GM19239 (cell line): Measurements from ENCODE around the gene ZNF396.

ENCODE experiments used
- DNase-seq: peaks from one replicate; pipeline ENCODE4 v3.0.0; 2011; ENCODE audit warnings: low spot score; ENCODE audit not compliant: insufficient read length
- FAIRE-seq: peaks from 2 replicates; lab custom pipeline; 2011; peaks lifted over from hg19 to GRCh38; lab: Jason Lieb, UNC

The ZNF396 gene

GRCh38 chr18:35343936-35344735 lies 33.0 kb downstream of the ZNF396 start, which contains the start of gene ZNF24:
TSS of gene ZNF24 (minus strand) at chr18:35344420. CDS start at chr18:35340650, 3,770 bp downstream.
- peak; percentile 89 for FAIRE-seq
- peak; percentile 87 for DNase-seq

GRCh38 chr18:35343488-35343935 lies 33.6 kb downstream of the ZNF396 start:
- FAIRE-seq (no peak), DNase-seq (no peak)

GRCh38 chr18:35337286-35337685 lies 39.9 kb downstream of the ZNF396 start:
- FAIRE-seq (no peak), DNase-seq (no peak)

- DNase-seq (no peak), FAIRE-seq (peak; percentile 23)
Observed at GRCh38 chr18:35335866-35336265, 41.3 kb downstream of the ZNF396 start.

- no peak for FAIRE-seq
Observed at GRCh38 chr18:35334821-35335220, 42.3 kb downstream of the ZNF396 start.

GRCh38 chr18:35334212-35334611 lies 42.9 kb downstream of the ZNF396 start:
- FAIRE-seq (no peak), DNase-seq (no peak)

More at GRCh38 chr18:35334821-35335220, 42.3 kb downstream of the ZNF396 start:
- DNase-seq, result no peak

- no peak for DNase-seq
- FAIRE-seq, result no peak
Observed at GRCh38 chr18:35331367-35332087, 45.6 kb downstream of the ZNF396 start.

- FAIRE-seq (no peak), DNase-seq (no peak)
Observed at GRCh38 chr18:35328868-35329267, 48.3 kb downstream of the ZNF396 start.

GRCh38 chr18:35326695-35327387 lies 50.3 kb downstream of the ZNF396 start:
- FAIRE-seq (no peak), DNase-seq (no peak)

GRCh38 chr18:35324926-35325655 lies 52.0 kb downstream of the ZNF396 start:
- DNase-seq (no peak), FAIRE-seq (peak; percentile 14)

- no peak for FAIRE-seq
- no peak for DNase-seq
Observed at GRCh38 chr18:35322486-35323458, 54.4 kb downstream of the ZNF396 start.
